Sigmoid colon (tissue), 7 donors: ENCODE data around the gene CHST8. TPM values are rescaled to one million over a fixed set of nuclear protein-coding genes. Genes with fewer than 3 reads are reported as not detected.
"Not testable (repeated sequence)": the region's sequence is repeated elsewhere in the genome, so short reads cannot be mapped to it uniquely, and the experiment has no call there.

Experiments used
- DNase-seq: peaks from one replicate; pipeline ENCODE4 v3.0.0-alpha.2; 2019
- H3K27ac ChIP-seq, 4 donors: fragments of 200-600 bp; sonication (generic); one replicate each; pipeline ENCODE4 v1.5.1; 2016 to 2019; ENCODE audit warnings: mild to moderate bottlenecking in 1 of 4
- H3K27me3 ChIP-seq, 3 donors: fragments of 200-600 bp; sonication (generic); one replicate each; pipeline ENCODE4 v1.5.1; 2019; ENCODE audit warnings: mild to moderate bottlenecking in 1 of 3
- H3K36me3 ChIP-seq, 4 donors: fragments of 200-600 bp; sonication (generic); one replicate each; pipeline ENCODE4 v1.5.1; 2016 to 2019
- H3K4me1 ChIP-seq, 4 donors: fragments of 200-600 bp; sonication (generic); one replicate each; pipeline ENCODE4 v1.5.1; 2017 to 2019
- H3K4me3 ChIP-seq, 4 donors: fragments of 200-600 bp; sonication (generic); one replicate each; pipeline ENCODE4 v1.5.1; 2017 to 2019; ENCODE audit warnings: mild to moderate bottlenecking in 2 of 4, moderate library complexity in 1 of 4
- H3K9me3 ChIP-seq, 4 donors: fragments of 200-600 bp in 3 of 4; sonication (generic) in 3 of 4; one replicate each; pipeline versions ENCODE4 v1.5.1 to v1.6.1; 2013 to 2019
- CTCF ChIP-seq, 4 experiments: fragments of 450-650 bp in 3 of 4; fragments of 200-600 bp in 1 of 4; IDR thresholded peaks; one replicate each; pipeline ENCODE4 v1.5.1; 2016 to 2019; ENCODE audit warnings: antibody characterized with exemption in 4 of 4, mild to moderate bottlenecking in 3 of 4, moderate library complexity in 2 of 4
- EP300 ChIP-seq, 4 donors: sonication (generic); formaldehyde crosslinking; IDR thresholded peaks; one replicate each; pipeline ENCODE4 v1.6.1; 2017; ENCODE audit warnings: antibody characterized with exemption in 4 of 4
- POLR2A ChIP-seq, 2 donors: fragments of 450-650 bp; IDR thresholded peaks; one replicate each; pipeline ENCODE4 v1.6.1; 2016; ENCODE audit warnings: antibody characterized with exemption in 2 of 2, mild to moderate bottlenecking in 2 of 2, moderate library complexity in 2 of 2
- POLR2AphosphoS5 ChIP-seq, 4 donors: sonication (generic); formaldehyde crosslinking; IDR thresholded peaks; one replicate each; pipeline ENCODE4 v1.6.1; 2017; ENCODE audit warnings: antibody characterized with exemption in 4 of 4
- WGBS, 2 donors: extraction: QIAGEN DNeasy Blood & Tissue Kit; methylation state at CpG; one replicate each; pipeline ENCODE4 v1.1.7; 2013; 5-methylcytosine and 5-hydroxymethylcytosine counted together
- intact Hi-C: fragments of 100-400 bp; cut with DNase I; formaldehyde crosslinking; loops from one replicate; pipeline ENCODE4 v1.15.1; 2023
- polyA plus RNA-seq, 3 donors: library from polyadenylated mRNA; stranded (reverse); fragments of 200-250 nt; gene quantifications; one replicate each; pipeline ENCODE4 v1.2.3, GENCODE V29; 2013
- total RNA-seq, 4 donors: library from RNA; depleted of rRNA; stranded (reverse); fragments of >200 nt; gene quantifications; one replicate each; pipeline ENCODE4 v1.1.0, GENCODE V29; 2016
- donor health status: healthy with polysubstance abuse.
- donor health status: Bipolar disorder and iron deficiency.
- donor health status: healthy.

The CHST8 gene
- total and polyA plus RNA-seq, 7 donors = 0.35 to 0.60 (median 0.36) TPM; not detected in 4

- TF ChIP-seq CTCF (IDR thresholded peaks at IDR 0.05) = no peak
- no peak for TF ChIP-seq EP300 (IDR thresholded peaks at IDR 0.05)
- TF ChIP-seq POLR2AphosphoS5 (IDR thresholded peaks at IDR 0.05) = no peak
- TF ChIP-seq POLR2A (IDR thresholded peaks at IDR 0.05) = no peak
- no peaks in the 10 kb centered on the region for H3K4me1 ChIP-seq
- no peak overlapping the region for H3K4me3 ChIP-seq
- no peaks in the 10 kb centered on the region for H3K36me3 ChIP-seq
- no peak overlapping the region for H3K27ac ChIP-seq
- WGBS, 2 donors = 71 to 82% methylated on average over 12 of the region's 12 CpGs
- H3K9me3 ChIP-seq = no peaks in the 10 kb centered on the region
- intact Hi-C loops = no loop called here
- DNase-seq = no peak
- H3K27me3 ChIP-seq = peaks cover 0 to 28% (median 2%) of the 10 kb centered on the region in 3 donors
Measured at GRCh38 chr19:33691030-33691427, 69.3 kb downstream of the CHST8 start.

- intact Hi-C loops = no loop called here
- peaks cover 0 to 21% (median 0%) of the 10 kb centered on the region in 3 donors for H3K27me3 ChIP-seq
- no peak for TF ChIP-seq CTCF (IDR thresholded peaks at IDR 0.05)
- no peak for TF ChIP-seq POLR2AphosphoS5 (IDR thresholded peaks at IDR 0.05)
- H3K4me1 ChIP-seq = no peaks in the 10 kb centered on the region
- DNase-seq = no peak
- no peaks in the 10 kb centered on the region for H3K36me3 ChIP-seq
- no peak overlapping the region for H3K27ac ChIP-seq
- H3K9me3 ChIP-seq = no peaks in the 10 kb centered on the region
- 71 to 75% methylated on average over 7 of the region's 7 CpGs for WGBS, 2 donors
- no peak overlapping the region for H3K4me3 ChIP-seq
Measured at GRCh38 chr19:33691736-33692135, 70.0 kb downstream of the CHST8 start.

- 60 to 72% methylated on average over 3 of the region's 3 CpGs for WGBS, 2 donors
- Histone ChIP-seq H3K9me3 (no peaks in the 10 kb centered on the region), H3K27me3 (peaks cover 0 to 9% (median 0%) of the 10 kb centered on the region in 3 donors), H3K36me3 (no peaks in the 10 kb centered on the region), H3K4me1 (no peaks in the 10 kb centered on the region), H3K4me3 (no peak overlapping the region), H3K27ac (no peak overlapping the region)
- TF ChIP-seq POLR2AphosphoS5 (IDR thresholded peaks at IDR 0.05) = no peak
- no peak for TF ChIP-seq EP300 (IDR thresholded peaks at IDR 0.05)
- TF ChIP-seq CTCF (IDR thresholded peaks at IDR 0.05) = no peak
- no peak for DNase-seq
- intact Hi-C loops = no loop called here
Measured at GRCh38 chr19:33693678-33694077, 71.9 kb downstream of the CHST8 start.

- 87 to 95% methylated on average over 3 of the region's 3 CpGs for WGBS, 2 donors
- DNase-seq, H3K36me3 ChIP-seq, H3K9me3 ChIP-seq, H3K4me3 ChIP-seq, intact Hi-C loops, H3K27ac ChIP-seq, H3K4me1 ChIP-seq, H3K27me3 ChIP-seq: not testable (repeated sequence)
Measured at GRCh38 chr19:33695547-33695946, 73.8 kb downstream of the CHST8 start.

- H3K36me3 ChIP-seq = no peaks in the 10 kb centered on the region
- no peaks in the 10 kb centered on the region for H3K4me1 ChIP-seq
- no peak overlapping the region for H3K4me3 ChIP-seq
- H3K27ac ChIP-seq = no peak overlapping the region
- no peaks in the 10 kb centered on the region for H3K9me3 ChIP-seq
- DNase-seq = no peak
- H3K27me3 ChIP-seq = no peaks in the 10 kb centered on the region
- TF ChIP-seq CTCF (IDR thresholded peaks at IDR 0.05) = no peak
- no peak for TF ChIP-seq EP300 (IDR thresholded peaks at IDR 0.05)
- no peak for TF ChIP-seq POLR2A (IDR thresholded peaks at IDR 0.05)
- TF ChIP-seq POLR2AphosphoS5 (IDR thresholded peaks at IDR 0.05) = no peak
- intact Hi-C loops = no loop called here
- WGBS, 2 donors = 84 to 89% methylated on average over 9 of the region's 9 CpGs
Measured at GRCh38 chr19:33697766-33698165, 76.0 kb downstream of the CHST8 start.
